ENCODE data around the gene PSPN. TPM values are rescaled to one million over a fixed set of nuclear protein-coding genes. Genes with fewer than 3 reads are reported as not detected.
A peak's percentile ranks its signal among the peaks of the same experiment; 100 is the strongest.
"Not testable (repeated sequence)": the region's sequence is repeated elsewhere in the genome, so short reads cannot be mapped to it uniquely, and the experiment has no call there.

Gene PSPN
- polyA plus RNA-seq, 4 donors = 1.5 to 3.3 (median 2.3) TPM

DNA sequence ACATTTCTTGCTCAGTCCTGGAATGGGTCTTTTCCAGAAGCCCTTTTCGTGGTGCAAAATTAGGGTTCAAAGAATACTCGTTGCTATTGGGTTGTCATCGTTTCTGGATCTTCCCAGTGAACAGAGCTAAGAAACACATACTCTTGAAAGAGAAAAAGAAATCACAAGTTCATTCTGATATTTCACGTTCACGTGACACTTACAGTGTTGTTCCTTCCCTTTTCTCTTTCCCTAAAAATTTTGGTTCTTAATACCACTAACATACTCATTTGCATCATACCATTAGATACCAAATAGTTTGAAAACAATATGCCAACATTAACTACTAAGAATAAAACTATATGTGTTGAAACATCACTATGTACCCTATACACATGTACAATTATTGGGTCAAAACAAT is 30.7 kb upstream of the PSPN start:
- DNase-seq (ENCODE audit: low read depth in 4 of 4, low spot score in 3 of 4) = no peak

DNA sequence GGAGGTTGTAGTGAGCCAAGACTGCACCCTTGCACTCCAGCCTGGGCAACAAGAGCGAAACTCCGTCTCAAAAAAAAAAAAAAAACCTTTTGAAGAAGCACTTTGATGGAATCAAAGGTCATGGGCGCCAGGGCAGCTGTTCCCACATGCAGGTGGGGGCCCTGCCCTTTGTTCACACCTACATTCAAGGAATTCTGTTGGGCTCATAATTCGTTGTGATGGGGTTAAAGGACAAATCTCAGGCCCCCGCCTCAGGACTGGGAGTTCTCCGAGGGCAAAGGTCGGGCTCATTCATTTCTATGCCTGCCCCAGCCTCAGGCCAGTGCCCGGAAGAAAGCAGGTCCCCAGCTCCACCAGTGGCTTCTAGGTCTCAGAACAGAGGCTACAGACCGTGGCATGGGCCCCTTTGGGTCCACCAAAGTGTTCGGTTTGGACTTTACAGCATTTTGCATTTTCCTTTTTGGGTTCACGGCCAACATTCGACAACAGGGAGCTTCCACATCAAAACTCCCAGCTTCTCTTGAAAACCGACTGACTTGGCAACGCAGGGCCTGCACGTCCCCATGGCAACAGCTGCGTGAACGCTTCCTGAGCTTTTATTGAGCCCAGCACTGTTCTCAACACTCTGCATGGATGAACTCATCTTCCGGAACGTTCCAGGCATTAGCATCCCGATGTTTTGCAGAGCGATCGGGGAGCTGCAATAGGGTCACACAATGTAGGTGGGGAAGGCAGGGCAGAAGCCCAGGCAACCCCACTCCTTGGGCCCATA is 27.3 kb upstream of the PSPN start:
- DNase-seq (ENCODE audit: low read depth in 4 of 4, low spot score in 3 of 4) = no peak

DNA sequence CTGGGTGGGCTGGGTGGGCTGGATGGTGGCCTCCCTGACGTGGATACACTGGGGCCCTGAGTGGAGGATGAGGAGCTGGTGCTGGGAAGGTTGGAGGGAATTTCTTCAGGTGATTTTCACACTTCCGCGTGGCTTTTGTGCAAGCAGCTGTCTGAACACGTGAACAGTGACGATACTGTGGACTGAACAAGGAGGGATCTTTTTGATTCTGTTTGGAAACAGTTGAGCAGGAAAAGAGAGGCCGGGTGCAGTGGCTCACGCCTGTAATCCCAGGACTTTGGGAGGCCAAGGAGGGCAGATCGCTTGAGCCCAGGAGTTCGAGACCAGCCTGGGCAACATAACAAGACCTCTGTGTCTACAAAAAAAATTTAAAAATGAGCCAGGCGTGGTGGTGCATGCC is 26.3 kb upstream of the PSPN start:
- DNase-seq (ENCODE audit: low read depth in 4 of 4, low spot score in 3 of 4) = no peak

DNA sequence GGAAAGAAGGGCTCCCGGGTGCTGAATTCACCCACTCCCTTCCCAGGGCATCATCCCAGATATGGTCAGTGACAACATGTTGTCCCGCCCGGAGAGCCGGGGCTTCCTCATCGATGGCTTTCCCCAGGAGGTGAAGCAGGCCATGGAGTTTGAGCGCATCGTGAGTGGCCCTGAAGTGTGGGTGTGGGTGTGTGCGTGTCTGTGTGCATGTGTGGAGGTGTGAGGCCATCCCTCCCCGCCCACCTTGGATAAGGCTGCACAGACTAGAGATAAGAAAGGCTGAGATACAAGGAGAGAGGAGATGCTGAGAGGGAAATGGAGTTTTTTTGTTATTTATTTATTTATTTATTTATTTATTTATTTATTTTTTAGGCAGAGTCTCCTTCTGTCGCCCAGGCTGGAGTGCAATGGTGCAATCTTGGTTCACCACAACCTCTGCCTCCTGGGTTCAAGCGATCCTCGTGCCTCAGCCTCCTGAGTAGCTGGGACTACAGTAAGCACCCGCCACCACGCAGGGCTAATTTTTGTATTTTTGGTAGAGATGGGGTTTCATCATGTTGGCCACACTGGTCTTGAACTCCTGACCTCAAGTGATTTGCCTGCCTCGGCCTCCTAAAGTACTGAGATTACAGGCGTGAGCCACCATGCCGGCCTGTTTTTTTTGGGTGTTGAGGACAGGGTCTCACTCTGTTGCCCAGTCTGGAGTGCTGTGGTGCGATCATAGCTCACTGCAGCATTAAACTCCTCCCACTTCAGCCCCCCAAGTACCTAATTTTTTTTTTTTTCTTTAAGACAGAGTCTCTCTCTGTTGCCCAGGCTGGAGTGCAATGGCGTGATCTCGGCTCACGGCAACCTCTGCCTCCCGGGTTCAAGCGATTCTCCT is 24.6 kb upstream of the PSPN start:
- not testable (repeated sequence) for DNase-seq (ENCODE audit: low read depth in 4 of 4, low spot score in 3 of 4)

DNA sequence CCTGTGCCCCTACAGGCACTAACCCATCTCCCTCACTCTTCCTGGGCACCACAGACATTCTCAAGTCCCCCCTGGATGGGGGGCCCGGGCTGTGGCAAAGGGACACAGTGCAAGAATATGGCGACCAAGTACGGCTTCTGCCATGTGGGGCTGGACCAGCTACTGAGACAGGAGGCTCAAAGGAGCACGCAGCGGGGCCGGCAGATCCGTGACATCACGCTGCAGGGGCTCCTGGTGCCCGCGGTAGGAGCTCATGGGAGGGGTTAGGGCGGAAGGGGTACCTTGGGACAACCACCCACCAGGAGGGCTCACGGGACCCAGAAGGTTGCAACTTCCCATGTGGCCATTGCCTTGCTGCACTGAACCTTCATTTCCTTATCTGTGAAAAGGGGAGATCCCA is 20.6 kb upstream of the PSPN start:
- DNase-seq (ENCODE audit: low read depth in 4 of 4, low spot score in 3 of 4) = no peak

DNA sequence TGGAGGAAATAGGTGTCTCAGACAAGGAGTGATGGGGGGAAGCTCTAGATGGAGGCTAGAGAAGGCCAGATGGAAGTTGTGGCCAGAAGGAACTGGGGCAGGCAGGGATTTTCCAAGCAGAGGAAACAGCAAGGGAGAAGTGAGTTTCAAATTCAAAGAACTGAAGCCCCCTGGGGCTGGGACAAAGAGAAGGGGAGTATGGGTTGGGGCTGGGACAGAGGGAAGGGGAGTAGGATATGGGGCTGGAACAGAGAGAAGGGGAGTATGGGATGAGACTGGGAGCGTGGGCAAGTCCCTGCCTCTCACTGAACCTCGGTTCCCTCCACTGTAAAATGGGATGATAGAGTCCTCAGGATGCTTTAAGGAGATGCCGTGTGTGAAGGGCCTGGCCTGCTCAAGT is 19.1 kb upstream of the PSPN start:
- no peak for DNase-seq (ENCODE audit: low read depth in 4 of 4, low spot score in 3 of 4)

DNA sequence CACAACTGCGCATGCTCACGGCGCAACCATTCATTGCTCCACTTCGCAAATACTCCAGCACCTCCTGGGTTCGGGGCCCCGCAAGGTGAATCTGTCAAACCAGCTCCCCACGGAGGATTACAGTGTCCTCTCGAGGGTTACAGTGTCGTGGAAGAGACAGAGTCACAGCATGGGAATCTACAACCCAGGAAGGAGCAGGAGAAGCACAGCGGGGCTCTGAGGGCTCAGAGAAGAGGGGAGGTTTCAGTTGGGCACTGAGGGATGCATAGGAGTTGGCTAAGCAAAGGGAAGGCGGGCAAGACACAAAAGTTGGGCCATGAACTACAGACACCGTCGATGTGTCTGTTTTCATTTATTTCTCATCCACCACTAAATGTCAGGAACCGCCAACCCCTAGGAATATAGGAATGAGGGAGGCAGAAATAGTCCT is 18.3 kb upstream of the PSPN start:
- no peak for DNase-seq (ENCODE audit: low read depth in 4 of 4, low spot score in 3 of 4)

DNA sequence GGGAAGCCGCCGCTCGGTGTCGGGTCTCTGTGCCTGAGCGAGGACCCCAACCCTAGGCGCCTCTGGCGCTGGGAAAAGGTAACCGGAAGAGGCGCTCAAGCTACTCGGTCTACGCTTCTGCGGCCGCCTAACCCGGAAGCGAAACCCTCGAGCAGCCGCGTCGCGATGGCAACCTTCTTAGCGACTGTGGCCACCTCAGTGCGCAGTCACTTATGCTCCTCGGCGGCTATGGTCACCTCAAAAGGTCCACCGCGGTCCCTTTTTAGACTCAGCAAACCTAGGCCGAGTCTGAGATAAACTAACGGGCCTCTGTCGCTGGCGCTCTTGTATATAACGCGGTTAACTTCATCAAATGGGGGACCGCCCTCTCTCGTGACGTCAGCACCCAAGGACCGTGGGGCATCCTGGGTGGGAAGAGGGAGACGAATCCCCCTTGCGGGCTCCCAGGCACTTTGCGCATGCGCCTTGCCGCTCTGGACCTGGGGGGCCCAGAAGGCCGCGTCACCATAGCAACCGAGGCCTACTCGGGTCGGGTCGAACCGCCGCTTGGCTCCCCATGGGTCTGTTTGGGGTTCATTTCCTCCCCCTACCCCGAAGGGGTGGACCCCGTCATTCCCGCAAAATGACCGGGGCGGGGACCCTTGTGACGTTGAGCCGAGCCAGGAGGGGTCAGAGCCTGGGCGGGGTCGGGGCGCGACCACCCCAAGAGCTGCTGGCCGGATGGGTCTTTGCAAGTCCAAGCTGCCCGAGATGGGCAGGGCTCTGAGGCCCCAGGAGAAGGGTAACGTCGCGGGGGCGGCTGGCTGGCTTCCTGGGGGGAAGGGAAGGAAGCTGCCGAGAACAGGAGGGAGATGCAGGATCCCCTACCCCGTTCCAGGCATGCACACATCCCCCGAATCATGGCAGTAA is 17.6 kb upstream of the PSPN start, which contains the start of gene GTF2F1:
GTF2F1 (minus strand) TSS at position 91 of the 909 bp plus-strand sequence. CDS start 169 bp downstream, outside the sequence.
- peak; percentile 92 to 96 (median 94) for DNase-seq (ENCODE audit: low read depth in 4 of 4, low spot score in 3 of 4)

DNA sequence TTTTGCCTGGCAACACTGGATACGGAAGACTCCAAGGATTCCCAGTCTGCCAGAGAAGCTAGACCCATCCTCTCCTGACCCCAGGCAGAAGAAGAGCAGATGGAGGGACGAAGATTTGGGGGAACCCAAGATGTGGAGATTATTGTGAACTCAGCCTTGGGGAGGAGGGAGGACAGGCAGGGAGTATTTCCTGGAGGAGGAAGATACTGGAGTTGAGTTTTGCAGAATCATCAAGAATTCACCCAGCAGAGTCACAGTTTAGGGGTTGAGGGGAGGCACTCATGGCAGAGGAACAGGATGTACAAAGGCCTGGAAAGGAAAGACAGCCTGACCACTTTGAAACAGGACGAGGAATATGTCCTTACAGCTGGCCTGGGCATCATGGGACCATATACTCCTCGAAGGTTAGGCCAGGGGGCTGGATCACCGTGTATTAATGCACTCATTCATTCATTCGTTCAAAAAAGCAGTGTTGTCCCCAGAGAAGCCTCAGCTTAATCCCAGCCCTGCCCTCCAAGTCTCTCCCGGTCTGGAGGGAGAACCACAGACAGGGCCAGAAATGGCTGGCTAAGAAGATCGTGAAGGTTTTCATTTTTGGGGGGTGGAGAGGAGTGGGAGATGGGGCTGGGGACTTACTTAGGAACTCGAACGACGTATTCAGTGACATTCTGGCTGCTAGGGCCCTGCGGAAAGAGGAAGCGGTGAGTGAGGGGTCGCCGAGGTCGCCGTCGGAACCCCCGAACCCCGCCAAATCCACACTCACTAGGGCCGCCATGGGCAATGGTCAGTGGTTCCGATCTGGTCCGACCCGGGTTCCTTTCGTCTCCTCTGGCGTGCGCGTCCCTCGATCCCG is 16.7 kb upstream of the PSPN start:
- no peak for DNase-seq (ENCODE audit: low read depth in 4 of 4, low spot score in 3 of 4)

DNA sequence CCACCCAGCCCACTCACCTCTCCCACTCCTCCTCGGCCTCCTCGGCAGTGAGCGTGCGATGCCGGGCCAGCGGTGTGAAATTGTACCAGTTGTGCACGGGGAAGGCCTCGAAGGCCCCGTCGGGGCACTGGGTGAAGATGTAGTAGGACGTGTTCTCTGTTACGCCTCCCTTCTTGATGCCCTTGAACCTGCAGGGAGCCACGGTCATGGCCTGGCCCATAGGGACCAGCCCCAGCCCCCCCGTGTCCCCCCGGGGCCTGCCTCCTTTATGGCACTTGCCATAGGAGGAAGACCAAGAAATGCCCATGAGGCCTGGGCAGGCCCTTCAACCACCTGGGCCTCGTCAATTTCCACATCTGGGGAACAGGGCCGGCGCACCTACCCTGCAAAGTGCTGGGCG is 11.6 kb upstream of the PSPN start:
- DNase-seq (ENCODE audit: low read depth in 4 of 4, low spot score in 3 of 4) = no peak

DNA sequence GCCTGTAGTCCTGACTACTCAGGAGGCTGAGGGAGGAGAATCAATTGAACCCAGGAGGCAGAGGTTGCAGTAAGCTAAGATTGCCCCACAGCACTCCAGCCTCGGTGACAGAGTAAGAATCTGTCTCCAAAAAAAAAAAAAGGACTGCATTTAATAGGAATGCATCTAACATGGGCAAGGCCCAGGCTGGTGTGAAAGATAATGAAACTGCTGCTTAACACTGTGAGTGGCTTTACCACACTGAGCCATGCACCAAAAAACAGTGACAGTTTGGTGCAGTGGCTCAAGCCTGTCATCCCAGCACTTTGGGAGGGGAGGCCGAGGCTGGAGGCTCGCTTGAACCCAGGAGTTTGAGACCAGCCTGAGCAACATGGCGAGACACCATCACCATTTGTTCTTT is 8.6 kb upstream of the PSPN start:
- DNase-seq (ENCODE audit: low read depth in 4 of 4, low spot score in 3 of 4) = no peak

DNA sequence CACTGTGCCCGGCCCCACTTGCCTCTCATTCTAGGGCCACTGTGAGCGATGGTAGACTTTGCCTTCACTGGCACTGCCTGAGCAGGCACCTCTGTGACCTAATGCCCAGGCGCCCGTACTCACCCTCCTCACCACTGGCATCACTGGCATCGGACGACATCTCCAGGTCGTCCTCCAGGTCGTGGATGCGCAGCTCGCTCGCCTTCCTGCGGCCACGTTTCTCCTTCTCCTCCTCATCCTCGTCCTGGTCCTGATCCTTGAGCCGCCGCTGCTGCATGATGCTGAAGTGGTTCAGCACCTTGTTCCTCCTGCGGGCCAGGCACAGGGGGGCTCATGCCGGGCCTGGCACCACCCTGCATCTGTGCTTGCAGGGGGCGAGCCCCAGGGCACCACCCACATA is 7.5 kb upstream of the PSPN start:
- DNase-seq (ENCODE audit: low read depth in 4 of 4, low spot score in 3 of 4) = no peak

DNA sequence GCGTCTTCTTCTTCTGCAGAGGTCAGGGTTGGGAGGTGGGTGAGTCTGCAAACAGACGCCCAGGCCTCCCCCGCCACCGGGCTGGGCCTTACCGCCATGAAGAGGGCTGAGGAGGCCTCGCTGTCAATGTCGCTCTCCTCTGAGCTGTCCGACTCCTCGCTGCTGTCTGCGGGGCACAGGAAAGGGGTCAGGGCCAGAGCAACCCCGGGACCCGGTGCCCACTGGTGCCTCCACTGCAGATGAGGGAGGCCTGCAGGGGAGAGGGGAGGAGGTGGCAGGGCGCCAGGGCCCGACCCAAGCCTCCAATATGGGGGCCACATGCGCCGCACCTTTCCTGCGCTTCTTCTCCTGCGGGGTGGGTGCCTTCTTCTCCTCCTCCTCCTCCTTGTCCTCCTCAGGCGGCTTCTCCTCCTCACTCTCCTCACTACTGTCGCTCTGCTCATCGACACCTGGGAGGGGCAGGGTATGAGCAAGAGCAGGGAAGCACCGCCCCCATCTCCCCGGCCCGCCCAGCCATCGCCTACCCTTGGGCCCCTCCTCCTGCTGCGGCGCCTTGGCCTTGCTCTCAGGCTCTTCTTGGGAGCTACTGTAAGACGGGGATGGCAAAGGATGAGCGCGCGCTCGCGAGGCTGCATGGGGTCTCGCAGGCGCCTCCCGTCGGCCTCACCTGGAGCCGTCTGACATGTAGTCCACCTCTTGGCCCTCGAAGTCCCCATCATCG is 5.5 kb upstream of the PSPN start:
- no peak for DNase-seq (ENCODE audit: low read depth in 4 of 4, low spot score in 3 of 4)

DNA sequence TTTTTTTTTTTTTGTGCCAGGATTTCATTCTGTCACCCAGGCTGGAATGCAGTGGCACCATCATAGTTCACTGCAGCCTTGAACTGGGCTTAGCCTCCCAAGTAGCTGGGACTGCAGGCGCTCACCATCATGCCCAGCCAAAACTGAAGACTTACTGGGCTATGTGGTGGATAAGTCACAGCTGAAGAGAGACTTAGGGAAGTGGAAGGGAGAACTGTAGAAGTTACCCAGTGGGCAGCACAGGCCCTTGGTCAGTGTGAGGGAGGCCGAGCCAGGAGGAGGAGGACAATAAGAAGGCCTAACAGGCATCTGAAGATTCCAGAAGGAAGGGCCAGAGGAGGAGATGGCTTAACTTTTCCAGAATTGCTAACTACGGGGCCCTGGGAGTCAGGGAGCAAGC is 4.0 kb upstream of the PSPN start:
- DNase-seq (ENCODE audit: low read depth in 4 of 4, low spot score in 3 of 4) = no peak

DNA sequence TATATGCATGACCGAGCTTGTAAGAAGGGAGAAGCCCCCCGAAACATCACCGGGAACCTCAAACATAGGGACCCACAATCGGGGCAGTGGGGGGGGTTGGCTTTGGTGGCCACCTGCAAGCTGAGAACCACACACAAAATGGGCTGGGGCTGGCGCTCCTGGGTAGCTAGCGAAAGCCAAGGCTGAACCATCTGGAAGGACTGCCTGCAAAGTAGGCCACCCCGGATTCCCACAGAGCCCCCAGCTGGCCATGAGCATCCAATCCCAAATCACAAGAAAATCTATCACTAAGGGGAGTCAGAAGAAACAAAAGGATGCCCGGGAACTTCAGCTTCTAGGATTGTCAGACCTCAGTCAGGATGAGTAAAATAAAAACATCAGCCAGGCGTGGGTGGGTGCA is 2.8 kb upstream of the PSPN start:
- DNase-seq (ENCODE audit: low read depth in 4 of 4, low spot score in 3 of 4) = no peak

DNA sequence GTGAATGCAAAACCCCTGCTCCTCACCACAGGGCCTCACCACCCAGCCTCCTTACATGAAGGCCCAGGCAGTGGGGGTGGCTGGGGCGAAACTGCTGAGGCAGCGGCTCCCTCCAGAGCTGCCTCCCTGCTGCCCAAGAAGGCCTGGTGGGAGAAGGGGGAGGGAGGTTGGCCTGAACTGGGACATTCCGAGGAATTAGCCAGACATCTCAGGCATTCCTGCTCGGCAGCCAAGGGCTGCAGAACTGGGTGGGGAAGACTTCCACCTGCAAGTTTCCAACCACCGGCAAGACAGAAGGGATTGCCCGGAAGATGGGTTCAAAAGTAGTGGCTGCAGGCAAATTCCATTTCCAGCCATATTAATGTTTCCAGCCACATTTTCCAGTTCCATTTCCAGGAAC is 2.3 kb upstream of the PSPN start:
- no peak for DNase-seq (ENCODE audit: low read depth in 4 of 4, low spot score in 3 of 4)

DNA sequence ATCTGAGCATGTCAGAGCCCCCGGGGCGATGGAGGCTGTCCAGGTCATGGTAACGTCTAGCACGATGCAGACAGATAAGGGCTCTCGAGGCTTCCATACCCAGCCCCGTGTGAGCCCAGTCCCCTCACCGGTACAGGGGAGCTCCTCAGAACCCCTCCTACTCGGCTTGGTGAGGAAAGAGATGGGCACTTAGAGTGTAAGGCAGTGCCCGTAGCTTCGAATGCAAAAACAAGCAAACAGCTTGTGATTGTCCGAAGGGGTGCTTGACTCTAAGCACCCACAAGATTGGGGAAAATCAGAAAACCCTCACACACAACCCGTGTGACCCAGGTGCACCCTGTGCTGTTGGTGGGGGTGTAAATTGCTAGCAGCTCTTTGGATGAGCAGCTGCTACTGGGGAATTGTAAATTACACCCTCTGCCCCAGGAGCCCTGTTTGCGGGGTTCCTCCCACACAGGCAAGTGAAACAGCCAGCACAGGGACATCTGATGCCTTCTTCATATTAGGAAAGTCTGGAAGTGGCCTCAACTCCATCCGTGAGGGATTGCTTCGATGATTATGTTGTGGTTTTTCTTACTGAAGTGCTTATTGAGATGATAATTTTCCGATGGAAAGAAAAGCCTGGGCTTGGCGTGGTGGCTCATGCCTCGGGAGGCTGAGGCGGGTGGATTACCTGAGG is 918 bp upstream of the PSPN start:
- DNase-seq (ENCODE audit: low read depth in 4 of 4, low spot score in 3 of 4) = no peak

DNA sequence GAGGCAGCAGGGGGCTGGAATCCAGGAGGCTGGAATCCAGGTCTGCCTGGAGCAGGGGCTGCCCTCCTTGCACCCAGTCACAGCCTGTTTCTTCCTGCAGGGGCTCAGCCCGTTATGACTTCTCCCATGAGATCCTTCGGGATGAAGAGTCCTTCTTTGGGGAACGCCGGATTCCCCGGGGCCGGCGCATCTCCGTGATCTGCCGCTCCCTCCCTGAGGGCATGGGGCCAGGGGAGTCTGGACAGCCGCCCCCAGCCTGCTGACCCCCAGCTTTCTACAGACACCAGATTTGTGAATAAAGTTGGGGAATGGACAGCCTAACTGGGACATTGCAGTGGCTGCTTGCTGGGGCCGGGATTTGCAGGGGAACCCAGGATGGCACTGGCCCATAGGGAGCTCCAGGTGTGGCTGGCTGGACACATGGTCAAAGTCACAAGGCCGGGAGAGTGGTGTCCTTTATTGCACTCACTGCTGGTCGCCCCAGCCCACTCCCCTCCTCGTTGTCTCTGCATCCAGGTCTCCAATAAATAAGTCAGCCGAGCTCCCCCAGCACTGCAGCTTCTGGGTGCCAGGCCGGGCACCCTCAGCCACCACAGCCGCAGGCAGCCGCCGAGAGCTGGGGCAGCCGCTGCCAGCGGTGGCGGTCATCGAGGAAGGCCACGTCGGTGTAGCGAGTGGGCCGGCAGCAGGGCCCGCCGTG is 872 bp downstream of the PSPN start:
- DNase-seq (ENCODE audit: low read depth in 4 of 4, low spot score in 3 of 4) = no peak

Data from left renal pelvis (tissue), 4 donors.